Measurements from ENCODE around the gene TLE6.
A peak's percentile ranks its signal among the peaks of the same experiment; 100 is the strongest.
"Not testable (repeated sequence)": the region's sequence is repeated elsewhere in the genome, so short reads cannot be mapped to it uniquely, and the experiment has no call there.

The TLE6 gene

GRCh38 chr19:3005345-3005744, 28.0 kb downstream of the TLE6 start:
- DNase-seq: no peak

GRCh38 chr19:3006075-3006767, 28.9 kb downstream of the TLE6 start:
- no peak for DNase-seq

DNA sequence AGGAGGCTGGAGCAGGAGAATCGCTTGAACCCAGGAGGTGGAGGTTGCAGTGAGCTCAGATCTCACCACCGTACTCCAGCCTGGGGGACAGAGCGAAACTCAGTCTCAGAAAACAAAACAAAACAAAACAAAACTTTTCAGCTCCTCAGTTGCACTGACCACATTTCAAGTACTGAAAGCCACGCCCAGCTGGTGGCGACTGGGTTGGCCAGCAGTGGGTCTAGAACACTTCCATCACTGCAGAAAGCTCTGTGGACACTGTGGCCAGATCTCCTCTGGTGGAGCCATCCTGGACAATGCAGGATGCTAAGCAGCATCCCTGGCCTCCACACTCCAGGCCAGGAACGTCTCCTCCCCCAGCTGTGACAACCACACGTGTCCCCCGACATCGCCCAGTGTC, 30.6 kb downstream of the TLE6 start:
- DNase-seq: no peak

- DNase-seq: no peak
Measured at GRCh38 chr19:3008994-3009393, 31.6 kb downstream of the TLE6 start.

DNA sequence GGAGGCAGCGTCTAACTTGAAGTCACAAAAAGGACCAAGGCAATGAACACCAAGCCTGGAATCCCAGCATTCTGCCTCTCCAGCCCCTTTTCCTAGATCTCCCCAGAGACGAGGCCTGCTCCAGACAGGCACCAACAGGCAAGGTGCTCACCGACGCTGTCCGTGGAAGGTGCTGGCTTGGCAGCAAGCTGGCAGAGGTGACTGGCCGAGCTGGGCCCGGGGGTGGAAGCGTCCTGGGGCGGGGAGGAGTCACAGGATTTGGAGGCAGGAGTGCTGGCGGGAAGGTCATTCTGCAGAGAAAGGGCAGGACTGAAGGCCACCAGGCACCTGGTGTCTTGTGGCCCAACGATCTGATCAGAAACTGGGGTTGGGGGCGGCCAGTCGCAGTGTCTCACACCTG, 33.5 kb downstream of the TLE6 start:
- no peak for DNase-seq

GRCh38 chr19:3012059-3012458, 34.7 kb downstream of the TLE6 start:
- not testable (repeated sequence) for DNase-seq

DNA sequence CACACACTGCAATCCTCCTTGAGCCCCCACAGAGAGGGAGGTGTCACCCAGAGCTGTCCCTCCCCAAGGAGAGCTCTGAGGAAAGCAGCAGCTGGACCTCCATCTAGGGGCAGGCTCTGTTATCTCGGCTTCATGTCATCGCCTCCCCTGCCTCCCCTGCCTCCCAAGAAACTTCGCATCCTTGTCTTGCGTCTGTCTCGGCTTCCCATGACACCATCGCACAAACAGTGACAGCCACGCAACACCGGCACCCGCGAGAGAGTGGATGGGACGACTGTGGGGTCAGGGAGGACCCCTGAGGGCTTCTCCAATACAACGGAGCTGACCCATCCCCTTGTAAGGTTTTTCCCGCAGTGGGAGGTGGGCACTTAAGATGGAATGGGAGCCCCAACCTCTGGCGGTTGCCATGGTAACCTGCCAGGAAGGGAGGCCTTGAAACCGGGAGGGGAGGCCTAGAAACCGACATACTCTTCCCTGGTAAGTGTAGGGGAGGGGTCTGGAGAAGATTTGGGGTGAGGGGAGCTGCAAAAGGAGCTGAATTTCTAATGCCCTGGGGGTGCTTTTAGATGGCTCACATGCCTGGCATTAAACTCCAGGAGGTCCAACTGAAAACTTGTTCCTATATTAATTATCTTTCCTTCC, 35.4 kb downstream of the TLE6 start:
- no peak for DNase-seq

GRCh38 chr19:3013263-3013725, 35.9 kb downstream of the TLE6 start:
- no peak for DNase-seq

DNA sequence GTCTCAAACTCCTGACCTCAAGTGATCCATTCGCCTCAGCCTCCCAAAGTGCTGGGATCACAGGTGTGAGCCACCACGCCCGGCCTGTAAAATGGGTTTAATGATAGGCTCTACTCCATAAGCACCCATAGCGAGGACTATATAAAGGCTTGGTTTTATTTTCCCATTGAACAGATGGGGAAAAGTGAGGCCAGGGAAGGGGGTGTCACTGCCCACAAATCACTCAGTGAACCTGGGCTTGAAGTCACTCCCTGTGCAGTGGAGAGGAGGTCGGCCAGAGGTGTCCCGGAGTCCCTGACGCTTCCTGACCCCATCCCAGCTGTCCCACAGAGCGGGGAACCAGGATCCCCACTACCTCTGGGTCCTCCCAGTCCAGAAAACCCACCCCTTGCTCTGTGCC, 36.8 kb downstream of the TLE6 start:
- DNase-seq: no peak

DNA sequence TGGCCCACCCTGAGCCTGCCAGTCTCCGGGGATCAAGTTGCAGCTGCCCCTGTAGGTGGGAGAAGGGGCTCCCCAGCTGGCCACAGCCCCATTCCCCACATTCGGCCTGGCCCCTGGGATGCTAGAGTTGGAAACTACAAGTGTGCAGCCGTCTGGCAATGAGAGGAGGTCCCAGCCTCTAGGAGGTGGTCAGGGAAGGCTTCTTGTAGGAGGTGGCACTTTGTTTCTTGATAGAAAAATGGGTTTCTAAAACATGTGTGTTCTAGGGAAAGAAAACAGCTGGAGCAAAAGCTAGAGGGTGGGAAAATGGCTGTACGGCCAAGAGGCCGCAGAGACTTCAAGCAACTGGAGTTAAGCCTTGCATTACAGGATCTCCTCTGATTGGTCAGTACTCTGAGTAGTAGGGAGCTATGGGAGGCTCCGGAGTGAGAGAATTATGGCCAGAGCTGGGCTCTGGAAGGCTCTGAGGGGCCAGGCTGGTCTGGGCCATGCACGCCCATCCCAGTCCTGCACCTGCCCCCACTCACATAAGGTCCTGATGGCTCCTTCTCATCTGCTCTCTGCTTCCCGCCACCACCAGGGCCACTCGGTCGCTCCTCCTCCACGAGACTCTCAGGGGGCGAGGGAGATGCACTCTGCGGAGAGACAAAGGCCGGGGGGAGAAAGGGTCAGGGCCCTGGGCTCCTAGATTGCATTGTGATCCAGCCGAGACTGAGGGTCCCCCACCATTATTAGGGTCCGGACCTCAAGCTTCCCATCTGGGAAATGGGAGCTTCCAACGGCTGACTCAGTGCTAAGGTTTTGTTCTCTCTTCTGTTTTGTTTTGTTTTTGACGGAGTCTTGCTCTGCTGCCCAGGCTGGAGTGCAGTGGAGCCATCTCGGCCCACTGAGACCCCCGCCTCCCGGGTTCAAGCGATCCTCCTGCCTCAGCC, 38.0 kb downstream of the TLE6 start:
- no peak for DNase-seq

DNA sequence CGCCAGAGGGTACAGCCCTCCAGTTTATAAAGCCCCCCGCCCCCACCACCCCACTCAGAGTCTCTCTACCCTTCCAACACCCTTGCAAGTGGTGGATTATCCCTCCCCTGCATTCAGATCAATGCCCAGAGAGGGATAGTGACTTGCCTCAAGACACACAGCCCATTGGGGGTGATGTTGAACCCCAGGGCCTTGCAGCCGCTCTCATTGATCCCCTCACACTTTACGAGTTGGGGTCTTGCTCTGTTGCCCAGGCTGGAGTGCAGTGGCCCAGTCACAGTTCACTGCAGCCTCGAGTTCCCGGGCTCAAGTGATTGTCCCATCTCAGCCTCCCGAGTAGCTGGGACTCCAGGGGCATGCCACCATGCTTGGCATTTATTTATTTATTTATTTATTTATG, 40.6 kb downstream of the TLE6 start:
- DNase-seq: no peak

DNA sequence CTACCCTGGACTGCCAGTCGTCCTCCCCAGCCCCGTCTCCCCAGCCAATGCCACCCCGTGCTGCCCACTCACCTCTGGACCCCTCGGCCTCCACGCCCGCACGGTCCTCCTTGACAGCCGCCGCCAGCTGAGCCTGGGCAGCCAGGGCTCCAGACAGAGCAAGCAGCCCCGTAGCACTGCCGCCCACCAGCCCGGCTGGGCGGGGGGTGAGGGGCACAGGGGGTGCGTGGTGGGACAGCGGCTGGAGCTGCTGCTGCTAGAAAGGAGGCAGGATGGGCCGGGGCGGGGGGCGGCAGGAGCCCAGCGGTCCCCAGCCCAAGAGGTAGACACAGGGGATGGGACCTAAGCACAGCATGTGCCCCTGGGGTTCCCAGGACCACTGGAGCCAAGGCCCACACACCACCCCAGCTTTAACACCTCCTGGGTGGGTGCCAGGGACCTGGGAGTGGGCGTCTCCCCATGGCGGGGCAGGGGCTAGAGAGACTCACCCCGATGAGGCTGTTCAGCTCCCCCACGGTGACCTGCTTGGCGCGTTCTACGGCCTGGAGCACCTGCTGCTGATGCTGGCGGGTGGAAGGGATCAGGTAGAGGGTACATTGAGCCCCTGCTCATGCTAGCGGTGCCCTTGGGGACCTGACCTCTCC, 42.0 kb downstream of the TLE6 start:
- DNase-seq: no peak

- DNase-seq: no peak
Measured at GRCh38 chr19:3020321-3020960, 43.1 kb downstream of the TLE6 start.

DNA sequence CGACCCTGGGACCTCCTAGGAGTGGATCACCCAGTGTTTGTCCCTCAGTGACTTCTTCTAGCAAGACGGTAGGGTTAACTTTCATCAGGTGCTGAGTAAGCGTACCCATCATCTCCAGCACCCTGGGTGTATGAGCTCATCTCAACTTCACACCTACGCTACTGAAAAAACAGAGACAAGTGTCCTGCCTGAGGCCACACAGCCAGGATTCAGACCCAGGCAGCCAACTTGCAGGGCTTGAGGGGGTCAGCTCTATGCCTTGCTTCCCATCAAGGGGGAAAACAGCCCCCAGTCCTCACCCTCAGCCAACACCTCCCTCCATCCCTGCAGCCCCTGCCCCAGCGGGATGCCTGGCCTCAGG, 47.1 kb downstream of the TLE6 start:
- DNase-seq: peak in 1 of 5 donors; percentile 43

DNA sequence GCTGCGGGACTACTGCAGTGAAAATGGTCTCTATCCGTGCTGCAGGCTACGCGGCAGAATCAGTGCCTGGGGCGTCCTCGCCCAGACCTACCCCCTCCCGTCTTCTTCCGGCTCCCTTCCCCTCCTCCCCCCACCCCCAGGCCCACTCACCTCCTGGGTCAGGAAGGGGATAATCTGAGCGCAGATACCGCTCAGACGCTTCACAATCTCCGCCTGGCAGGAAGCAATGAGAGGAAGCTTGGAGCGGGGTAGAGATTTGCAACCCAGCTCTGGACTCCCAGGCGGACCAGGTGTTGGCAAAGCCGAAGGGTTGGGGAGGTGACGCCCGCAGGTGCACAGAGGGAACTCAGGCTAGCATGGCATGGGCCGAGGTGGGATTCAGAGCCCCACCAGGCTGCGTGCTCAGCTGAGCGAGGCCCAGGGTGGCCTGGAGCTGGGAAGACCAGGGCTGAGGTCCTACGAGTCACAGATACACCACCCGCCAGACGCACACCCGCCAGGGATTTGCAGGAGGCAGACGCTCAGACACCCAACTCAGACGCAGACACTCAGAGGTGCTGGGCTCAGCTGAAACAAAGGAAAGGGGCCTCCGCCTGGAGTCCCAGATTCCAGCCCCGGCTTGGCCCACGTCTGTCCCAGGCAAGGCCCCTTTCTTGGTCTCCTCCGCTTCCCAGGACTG, 47.6 kb downstream of the TLE6 start:
- DNase-seq: peak in 1 of 5 donors; percentile 18

- no peak for DNase-seq
Measured at GRCh38 chr19:3025549-3025886, 48.2 kb downstream of the TLE6 start.

- no peak for DNase-seq
Measured at GRCh38 chr19:3026768-3027167, 49.4 kb downstream of the TLE6 start.

DNA sequence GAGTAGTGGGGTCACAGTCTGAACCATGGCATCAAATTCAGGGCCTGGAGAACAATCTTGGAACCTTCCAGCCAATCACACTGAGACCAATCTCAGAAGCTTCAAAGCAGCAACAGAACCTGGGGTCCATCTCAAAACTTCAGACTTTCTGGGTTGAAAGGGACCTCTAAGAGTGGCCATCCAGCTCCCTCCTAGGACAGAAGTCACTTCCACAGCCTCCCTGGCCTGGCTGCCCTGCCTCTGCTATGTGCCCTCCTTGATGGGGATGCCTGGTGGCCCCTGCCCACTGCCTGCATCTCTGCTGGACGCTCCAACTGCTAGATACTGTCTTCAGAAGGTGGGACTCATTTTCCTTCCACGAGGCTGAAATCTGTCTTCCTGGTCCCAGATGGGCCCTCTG, 49.9 kb downstream of the TLE6 start:
- no peak for DNase-seq

DNA sequence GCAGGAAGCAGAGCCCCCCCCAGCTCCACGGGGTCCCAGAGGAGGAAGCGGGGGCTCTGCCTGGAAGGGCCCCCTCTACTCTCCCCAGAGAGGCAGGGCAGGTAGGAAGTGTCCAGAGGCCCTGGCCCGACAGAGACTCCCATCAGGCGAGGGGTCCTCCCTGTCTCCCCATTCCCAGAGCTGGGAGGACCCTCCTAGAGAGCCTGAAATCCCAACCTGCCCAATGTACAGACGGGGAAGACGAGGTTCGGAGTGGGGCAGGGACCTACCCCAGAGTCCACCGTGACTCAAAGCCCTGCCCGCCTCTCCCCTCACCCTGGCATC, 50.6 kb downstream of the TLE6 start:
- DNase-seq: no peak

DNA sequence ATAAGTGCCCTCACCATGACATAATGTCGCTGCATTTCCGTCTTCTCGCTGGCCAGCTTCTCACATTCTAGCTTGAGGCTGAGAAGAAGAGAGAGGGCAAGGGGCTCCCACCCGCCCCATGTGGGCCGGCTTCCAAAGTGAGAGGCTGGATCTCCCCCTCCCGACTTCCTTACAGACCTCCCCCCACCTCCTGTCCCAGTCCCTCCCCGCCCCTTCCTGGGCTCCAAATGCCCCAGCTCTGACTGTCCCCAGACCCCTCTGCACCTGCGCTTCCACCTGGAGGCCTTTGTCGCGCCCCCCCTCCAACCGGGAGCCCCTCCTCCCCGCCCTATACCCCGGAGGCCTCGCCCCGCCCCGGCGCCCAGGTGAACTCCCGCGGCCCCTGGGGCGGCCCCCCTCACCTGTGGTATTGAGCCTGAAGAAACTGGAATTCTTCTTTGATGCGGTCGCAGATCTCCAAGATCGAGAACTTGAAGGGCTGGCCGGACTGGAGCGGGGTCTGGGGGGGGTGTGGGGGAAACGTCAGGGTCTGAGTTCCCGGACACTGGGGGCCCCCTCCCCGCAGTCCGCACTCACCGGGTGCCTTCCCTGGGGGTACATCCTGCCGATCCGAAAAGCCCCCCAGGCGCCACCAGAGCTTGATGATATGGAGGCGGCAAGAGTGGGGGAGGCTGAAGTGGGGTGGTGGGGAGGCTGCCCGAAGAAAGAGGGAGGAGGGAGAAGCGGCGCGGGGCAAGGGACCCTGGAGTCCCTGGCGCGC, 51.1 kb downstream of the TLE6 start:
- peak in 1 of 5 donors; percentile 26 for DNase-seq

Measured in T-helper 1 cell (primary cell).